GM12878 (cell line): Measurements from ENCODE around the gene ZNF581. TPM values are rescaled to one million over a fixed set of nuclear protein-coding genes. Genes with fewer than 3 reads are reported as not detected.

Experiments
- ATF2 ChIP-seq: IDR thresholded peaks from 2 replicates; pipeline ENCODE4 v1.6.1; 2012; ENCODE audit warnings: low read length, inconsistent platforms
- BMI1 ChIP-seq: fragments of 450-650 bp; IDR thresholded peaks from 2 replicates; pipeline ENCODE4 v1.6.1; 2016; ENCODE audit warnings: mild to moderate bottlenecking, moderate library complexity, borderline replicate concordance
- CBX5 ChIP-seq: sonication (generic); IDR thresholded peaks from 2 replicates; pipeline ENCODE4 v1.6.1; 2016; ENCODE audit warnings: low read depth, moderate library complexity, mild to moderate bottlenecking, inconsistent platforms
- EZH2 ChIP-seq: IDR thresholded peaks from 2 replicates; pipeline ENCODE4 v1.6.1; 2012; ENCODE audit warnings: low read depth, mild to moderate bottlenecking, control low read depth, inconsistent platforms, low read length, borderline replicate concordance; ENCODE audit not compliant: control insufficient read depth
- GATAD2B ChIP-seq: fragments of 450-650 bp; conservative IDR thresholded peaks from 2 replicates; pipeline ENCODE4 v1.6.1; 2017; ENCODE audit warnings: low read depth, mild to moderate bottlenecking, moderate library complexity
- RUNX3 ChIP-seq: IDR thresholded peaks from 2 replicates; pipeline ENCODE4 v1.6.1; 2012; ENCODE audit warnings: low read length, inconsistent platforms
- SIX5 ChIP-seq: IDR thresholded peaks from 2 replicates; pipeline ENCODE4 v1.6.1; 2011; ENCODE audit warnings: mild to moderate bottlenecking, low read depth, low read length, moderate library complexity; ENCODE audit not compliant: severe bottlenecking
- SP1 ChIP-seq: IDR thresholded peaks from one replicate; pipeline ENCODE4 v1.6.1; 2011; ENCODE audit warnings: low read depth, low read length
- STAT3 ChIP-seq: IDR thresholded peaks from 2 replicates; pipeline ENCODE4 v1.6.1; 2011; ENCODE audit warnings: low read depth, low read length, improper control_type of control experiment
- SUZ12 ChIP-seq: fragments of 200-600 bp; sonication (generic); IDR thresholded peaks from one replicate; pipeline ENCODE4 v1.6.1; 2018; ENCODE audit warnings: antibody characterized with exemption, mild to moderate bottlenecking; ENCODE audit not compliant: unreplicated experiment
- ZBTB33 ChIP-seq: fragments of 450-650 bp; IDR thresholded peaks from 2 replicates; pipeline ENCODE4 v1.6.1; 2017; ENCODE audit warnings: mild to moderate bottlenecking
- polyA plus RNA-seq, 11 experiments: library from polyadenylated mRNA; depleted of rRNA in 4 of 11; unstranded in 6 of 11; stranded (reverse) in 5 of 11; fragments of >200 nt; fragmentation: Nextera tagmentation in 4 of 11; fragmentation: Illumina TruSeq in 1 of 11; extraction: Ambion mirVana in 4 of 11; extraction: Trizol in 1 of 11; gene quantifications; 1 replicate in 1 of 11; 2 replicates in 10 of 11; pipeline versions ENCODE4 v1.2.1 to v1.2.3, GENCODE V29; 2011 to 2016; ENCODE audit warnings: inconsistent platforms in 2 of 11, missing spikeins in 2 of 11, low read depth in 1 of 11
- total RNA-seq, 4 experiments: library from RNA; depleted of rRNA in 3 of 4; stranded (reverse); fragments of >200 nt in 3 of 4; fragmentation: Illumina TruSeq in 1 of 4; extraction: Trizol in 1 of 4; gene quantifications; 2 replicates each; pipeline versions ENCODE4 v1.2.1 to v1.2.3, GENCODE V29; 2013 to 2021
- TF ChIP-seq, protein P1 (sequence below): fragments of 150-350 bp; IDR thresholded peaks from 2 replicates; pipeline ENCODE4 v1.6.1; 2016; ENCODE audit warnings: low read depth, low read length
- TF ChIP-seq, protein P2 (sequence below): fragments of 450-650 bp; IDR thresholded peaks from 2 replicates; pipeline ENCODE4 v1.6.1; 2017; ENCODE audit warnings: low read depth, mild to moderate bottlenecking, moderate library complexity
- TF ChIP-seq, protein P3 (sequence below): fragments of 450-650 bp; IDR thresholded peaks from 2 replicates; pipeline ENCODE4 v1.6.1; 2017; ENCODE audit warnings: antibody characterized with exemption, mild to moderate bottlenecking, moderate library complexity
- TF ChIP-seq, protein P4 (sequence below): IDR thresholded peaks from 2 replicates; pipeline ENCODE4 v1.6.1; 2012; ENCODE audit warnings: low read depth, low read length, improper control_type of control experiment
- TF ChIP-seq, protein P5 (sequence below): fragments of 450-650 bp; IDR thresholded peaks from 2 replicates; pipeline ENCODE4 v1.6.1; 2016; ENCODE audit warnings: mild to moderate bottlenecking

Gene ZNF581
- total and polyA plus RNA-seq, 10 of the 15 experiments (the other 5 are each of a cell fraction or from before 2014, with no cell fraction given) = 4.7 to 45.4 (median 22.2) TPM

DNA sequence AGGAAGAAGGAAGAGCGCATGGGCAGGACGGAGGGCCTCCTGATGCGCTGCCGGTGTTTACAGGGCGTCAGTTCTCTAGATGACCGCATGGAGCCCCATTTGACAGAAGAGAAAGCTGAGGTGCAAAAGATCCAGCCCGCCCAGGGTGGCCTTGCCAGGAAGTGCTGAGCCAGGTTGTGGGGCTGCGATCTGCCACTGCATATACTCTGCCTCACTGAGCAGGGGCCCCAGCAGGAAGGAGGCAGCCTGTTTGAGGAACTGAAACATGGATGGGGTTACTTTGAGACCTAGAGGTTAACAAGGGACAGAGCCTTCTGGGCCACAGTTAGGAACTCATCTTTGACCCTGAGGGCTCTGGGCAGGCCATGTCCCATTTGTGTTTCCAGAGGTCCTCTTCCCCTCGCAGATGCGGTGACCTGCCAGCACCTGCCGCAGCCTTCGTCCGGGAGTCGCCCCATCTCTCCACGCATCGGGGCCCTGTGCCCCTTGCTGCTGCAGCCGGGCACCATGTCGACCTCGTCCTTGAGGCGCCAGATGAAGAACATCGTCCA lies 34.7 kb downstream of the ZNF581 start (continued):
- TF ChIP-seq, protein P1, sequence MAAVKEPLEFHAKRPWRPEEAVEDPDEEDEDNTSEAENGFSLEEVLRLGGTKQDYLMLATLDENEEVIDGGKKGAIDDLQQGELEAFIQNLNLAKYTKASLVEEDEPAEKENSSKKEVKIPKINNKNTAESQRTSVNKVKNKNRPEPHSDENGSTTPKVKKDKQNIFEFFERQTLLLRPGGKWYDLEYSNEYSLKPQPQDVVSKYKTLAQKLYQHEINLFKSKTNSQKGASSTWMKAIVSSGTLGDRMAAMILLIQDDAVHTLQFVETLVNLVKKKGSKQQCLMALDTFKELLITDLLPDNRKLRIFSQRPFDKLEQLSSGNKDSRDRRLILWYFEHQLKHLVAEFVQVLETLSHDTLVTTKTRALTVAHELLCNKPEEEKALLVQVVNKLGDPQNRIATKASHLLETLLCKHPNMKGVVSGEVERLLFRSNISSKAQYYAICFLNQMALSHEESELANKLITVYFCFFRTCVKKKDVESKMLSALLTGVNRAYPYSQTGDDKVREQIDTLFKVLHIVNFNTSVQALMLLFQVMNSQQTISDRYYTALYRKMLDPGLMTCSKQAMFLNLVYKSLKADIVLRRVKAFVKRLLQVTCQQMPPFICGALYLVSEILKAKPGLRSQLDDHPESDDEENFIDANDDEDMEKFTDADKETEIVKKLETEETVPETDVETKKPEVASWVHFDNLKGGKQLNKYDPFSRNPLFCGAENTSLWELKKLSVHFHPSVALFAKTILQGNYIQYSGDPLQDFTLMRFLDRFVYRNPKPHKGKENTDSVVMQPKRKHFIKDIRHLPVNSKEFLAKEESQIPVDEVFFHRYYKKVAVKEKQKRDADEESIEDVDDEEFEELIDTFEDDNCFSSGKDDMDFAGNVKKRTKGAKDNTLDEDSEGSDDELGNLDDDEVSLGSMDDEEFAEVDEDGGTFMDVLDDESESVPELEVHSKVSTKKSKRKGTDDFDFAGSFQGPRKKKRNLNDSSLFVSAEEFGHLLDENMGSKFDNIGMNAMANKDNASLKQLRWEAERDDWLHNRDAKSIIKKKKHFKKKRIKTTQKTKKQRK = no peak
- TF ChIP-seq SP1 (peak; percentile 87), GATAD2B (peak; percentile 77), STAT3 (0 out of 2 replicates have a peak, but pooled peaks have one; percentile 69), SIX5 (no peak), EZH2 (no peak), RUNX3 (peak; percentile 88), ZBTB33 (no peak), CBX5 (peak; percentile 76; the same call in 1 of the 2 replicates), ATF2 (0 out of 2 replicates have a peak, but pooled peaks have one; percentile 36), SUZ12 (no peak), BMI1 (no peak)
- TF ChIP-seq, protein P2, sequence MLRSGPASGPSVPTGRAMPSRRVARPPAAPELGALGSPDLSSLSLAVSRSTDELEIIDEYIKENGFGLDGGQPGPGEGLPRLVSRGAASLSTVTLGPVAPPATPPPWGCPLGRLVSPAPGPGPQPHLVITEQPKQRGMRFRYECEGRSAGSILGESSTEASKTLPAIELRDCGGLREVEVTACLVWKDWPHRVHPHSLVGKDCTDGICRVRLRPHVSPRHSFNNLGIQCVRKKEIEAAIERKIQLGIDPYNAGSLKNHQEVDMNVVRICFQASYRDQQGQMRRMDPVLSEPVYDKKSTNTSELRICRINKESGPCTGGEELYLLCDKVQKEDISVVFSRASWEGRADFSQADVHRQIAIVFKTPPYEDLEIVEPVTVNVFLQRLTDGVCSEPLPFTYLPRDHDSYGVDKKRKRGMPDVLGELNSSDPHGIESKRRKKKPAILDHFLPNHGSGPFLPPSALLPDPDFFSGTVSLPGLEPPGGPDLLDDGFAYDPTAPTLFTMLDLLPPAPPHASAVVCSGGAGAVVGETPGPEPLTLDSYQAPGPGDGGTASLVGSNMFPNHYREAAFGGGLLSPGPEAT = peak; percentile 63
- TF ChIP-seq, protein P3, sequence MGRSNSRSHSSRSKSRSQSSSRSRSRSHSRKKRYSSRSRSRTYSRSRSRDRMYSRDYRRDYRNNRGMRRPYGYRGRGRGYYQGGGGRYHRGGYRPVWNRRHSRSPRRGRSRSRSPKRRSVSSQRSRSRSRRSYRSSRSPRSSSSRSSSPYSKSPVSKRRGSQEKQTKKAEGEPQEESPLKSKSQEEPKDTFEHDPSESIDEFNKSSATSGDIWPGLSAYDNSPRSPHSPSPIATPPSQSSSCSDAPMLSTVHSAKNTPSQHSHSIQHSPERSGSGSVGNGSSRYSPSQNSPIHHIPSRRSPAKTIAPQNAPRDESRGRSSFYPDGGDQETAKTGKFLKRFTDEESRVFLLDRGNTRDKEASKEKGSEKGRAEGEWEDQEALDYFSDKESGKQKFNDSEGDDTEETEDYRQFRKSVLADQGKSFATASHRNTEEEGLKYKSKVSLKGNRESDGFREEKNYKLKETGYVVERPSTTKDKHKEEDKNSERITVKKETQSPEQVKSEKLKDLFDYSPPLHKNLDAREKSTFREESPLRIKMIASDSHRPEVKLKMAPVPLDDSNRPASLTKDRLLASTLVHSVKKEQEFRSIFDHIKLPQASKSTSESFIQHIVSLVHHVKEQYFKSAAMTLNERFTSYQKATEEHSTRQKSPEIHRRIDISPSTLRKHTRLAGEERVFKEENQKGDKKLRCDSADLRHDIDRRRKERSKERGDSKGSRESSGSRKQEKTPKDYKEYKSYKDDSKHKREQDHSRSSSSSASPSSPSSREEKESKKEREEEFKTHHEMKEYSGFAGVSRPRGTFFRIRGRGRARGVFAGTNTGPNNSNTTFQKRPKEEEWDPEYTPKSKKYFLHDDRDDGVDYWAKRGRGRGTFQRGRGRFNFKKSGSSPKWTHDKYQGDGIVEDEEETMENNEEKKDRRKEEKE = no peak
- TF ChIP-seq, protein P4, sequence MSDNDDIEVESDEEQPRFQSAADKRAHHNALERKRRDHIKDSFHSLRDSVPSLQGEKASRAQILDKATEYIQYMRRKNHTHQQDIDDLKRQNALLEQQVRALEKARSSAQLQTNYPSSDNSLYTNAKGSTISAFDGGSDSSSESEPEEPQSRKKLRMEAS = peak; percentile 15; the same call in 1 of the 2 replicates
- TF ChIP-seq, protein P5, sequence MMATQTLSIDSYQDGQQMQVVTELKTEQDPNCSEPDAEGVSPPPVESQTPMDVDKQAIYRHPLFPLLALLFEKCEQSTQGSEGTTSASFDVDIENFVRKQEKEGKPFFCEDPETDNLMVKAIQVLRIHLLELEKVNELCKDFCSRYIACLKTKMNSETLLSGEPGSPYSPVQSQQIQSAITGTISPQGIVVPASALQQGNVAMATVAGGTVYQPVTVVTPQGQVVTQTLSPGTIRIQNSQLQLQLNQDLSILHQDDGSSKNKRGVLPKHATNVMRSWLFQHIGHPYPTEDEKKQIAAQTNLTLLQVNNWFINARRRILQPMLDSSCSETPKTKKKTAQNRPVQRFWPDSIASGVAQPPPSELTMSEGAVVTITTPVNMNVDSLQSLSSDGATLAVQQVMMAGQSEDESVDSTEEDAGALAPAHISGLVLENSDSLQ = peak; percentile 37; the same call in 1 of the 2 replicates
